Stimulated activated CD8-positive, alpha-beta memory T cell treated with anti-CD3 and anti-CD28 coated beads, Interleukin-7, amount 100 ng/mL, for 48 hours (primary cell): ENCODE data around the gene KIF21A.
"Not testable (repeated sequence)": the region's sequence is repeated elsewhere in the genome, so short reads cannot be mapped to it uniquely, and the experiment has no call there.

ENCODE experiments used
- DNase-seq, 2 donors: peaks; one replicate each; pipeline ENCODE4 v3.0.0-alpha.2; 2020; ENCODE audit warnings: low read depth in 1 of 2; ENCODE audit errors: extremely low read depth in 1 of 2

KIF21A gene

GRCh38 chr12:39443081-39443928 is at the start of gene KIF21A:
TSS of gene KIF21A (minus strand) at chr12:39443120. CDS start at chr12:39442970, 150 bp downstream.
- peak; percentile 84 to 85 for DNase-seq

DNA sequence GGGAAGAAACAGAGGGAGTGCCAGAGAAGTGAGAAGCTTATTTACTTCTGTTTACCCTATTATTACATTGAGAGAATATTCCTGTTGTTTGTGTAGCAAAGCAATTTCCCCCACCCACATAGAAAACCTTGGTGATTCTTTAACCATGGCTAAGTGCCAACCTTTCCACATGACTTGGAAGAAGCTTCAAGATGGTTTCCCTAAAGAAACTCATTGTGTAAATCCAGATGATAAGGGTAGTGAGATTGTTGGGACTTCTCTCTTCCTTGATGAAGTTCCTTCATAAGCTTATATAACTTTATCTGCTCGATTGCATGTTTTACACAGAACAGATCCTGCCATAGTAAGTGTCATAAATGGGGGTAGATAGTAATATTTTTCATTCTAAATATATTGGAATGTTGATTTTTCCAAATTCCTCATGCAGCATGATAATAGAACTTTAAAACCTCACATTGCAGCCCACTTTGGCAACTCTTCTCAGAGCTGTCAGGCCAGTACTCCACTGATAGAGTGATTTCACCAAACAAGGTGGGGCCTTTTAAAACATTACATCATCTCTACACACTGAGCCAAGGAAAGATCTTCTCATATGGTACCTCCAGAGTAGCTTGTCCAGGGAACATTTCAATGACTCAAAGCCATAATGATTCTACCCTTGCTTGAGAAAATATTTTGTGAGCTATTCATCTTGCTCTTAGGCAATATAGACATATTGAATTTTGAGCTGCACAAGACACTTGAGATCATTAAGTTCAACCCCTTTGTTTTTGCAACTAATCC is 47.8 kb upstream of the KIF21A start:
- no peak for DNase-seq

DNA sequence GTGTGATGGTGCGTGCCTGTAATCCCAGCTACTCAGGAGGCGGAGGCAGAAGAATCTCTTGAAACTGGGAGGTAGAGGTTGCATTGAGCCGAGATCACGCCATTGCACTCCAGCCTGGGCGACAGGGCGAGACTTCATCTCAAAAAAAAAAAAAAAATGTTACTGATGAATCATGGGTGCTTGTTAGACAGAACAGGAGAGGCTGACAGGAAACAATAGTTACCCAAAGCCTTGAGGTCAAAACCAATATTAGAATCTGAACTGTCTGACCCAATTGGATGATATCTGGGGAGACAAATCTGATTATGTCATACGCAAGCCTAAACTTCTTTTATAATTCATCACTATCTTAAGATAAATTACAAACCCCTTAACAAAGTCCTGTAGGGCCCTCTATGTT is 40.7 kb upstream of the KIF21A start:
- DNase-seq, result no peak

DNA sequence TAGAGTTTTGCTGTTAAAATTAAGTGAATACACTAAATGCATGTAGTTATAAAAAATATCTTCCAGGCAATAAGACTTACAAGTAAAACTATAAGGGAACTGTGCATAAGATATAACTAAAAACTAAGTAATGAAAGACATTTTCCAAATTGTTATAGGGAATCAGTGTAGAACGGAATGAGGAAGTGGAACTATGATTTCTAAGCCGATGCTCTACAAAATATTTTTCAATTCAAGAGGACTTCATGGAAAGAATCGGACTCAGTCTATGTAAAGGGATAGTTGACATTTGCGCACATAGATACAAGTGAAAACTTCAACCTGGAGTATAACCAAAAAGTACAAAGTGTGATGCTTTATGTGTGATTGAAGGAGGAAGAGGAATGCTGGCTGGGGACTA is 40.1 kb upstream of the KIF21A start:
- DNase-seq, result no peak

GRCh38 chr12:39476894-39477293 is 34.0 kb upstream of the KIF21A start:
- no peak for DNase-seq

DNA sequence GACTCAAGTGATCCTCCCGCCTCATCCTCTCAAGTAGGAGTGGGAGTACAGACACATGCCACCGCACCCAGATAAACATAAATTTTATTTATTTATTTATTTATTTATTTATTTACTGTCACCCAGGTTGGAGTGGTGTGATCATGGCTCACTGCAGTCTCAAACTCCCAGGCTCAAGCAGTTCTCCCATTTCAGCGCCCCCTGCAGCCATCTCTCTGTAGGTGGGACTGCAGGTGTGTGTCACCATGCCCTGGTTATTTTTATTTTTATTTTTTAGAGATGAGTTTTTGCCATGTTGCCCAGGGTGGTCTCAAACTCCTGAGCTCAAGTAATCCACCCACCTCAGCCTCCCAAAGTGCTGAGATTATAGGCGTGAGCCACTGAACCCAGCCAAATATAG is 33.2 kb upstream of the KIF21A start:
- no peak for DNase-seq

GRCh38 chr12:39475136-39475535 is 32.2 kb upstream of the KIF21A start:
- not testable (repeated sequence) for DNase-seq

DNA sequence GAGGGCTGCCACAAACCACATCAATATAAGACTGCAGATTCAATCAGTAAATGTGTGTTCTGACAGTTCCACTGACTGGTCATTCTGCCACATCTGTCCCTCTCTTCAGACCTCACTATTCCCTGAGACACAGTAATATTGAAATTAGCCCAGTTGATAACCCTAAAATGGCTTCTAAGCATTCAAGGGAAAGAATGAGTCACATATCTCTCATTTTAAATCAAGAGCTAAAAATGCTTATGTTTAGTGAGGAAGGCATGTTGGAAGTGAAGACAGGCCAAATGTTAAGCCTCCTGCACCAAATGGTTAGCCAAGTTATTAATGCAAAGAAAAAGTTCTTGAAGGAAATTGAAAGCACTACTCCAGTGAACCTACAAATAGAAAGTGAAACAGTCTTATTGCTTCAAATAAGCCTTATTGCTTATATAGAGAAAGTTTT is 24.5 kb upstream of the KIF21A start:
- DNase-seq, result no peak

GRCh38 chr12:39464976-39465695 is 22.2 kb upstream of the KIF21A start:
- DNase-seq, result no peak

GRCh38 chr12:39461059-39461458 is 18.1 kb upstream of the KIF21A start:
- DNase-seq, result no peak

DNA sequence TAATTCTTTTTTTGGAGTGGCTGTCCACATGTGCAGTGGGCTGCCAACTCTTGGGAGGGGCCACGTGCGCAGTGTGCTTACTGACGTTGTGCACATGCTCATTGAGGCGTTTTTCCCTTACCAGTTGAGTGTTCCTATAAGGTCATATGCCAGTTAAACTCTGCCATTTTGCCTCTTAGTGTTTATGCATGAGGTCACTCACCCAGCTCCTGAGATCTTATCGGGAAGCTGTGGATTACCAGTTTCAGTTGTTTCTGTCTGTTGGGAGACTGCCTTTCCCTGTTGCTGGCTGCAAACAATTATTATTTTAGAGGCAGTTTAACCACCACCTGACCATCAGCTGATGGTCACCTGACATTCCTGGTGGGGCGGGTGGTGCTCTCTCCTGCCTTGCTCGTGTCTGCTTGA is 16.1 kb upstream of the KIF21A start:
- no peak for DNase-seq

DNA sequence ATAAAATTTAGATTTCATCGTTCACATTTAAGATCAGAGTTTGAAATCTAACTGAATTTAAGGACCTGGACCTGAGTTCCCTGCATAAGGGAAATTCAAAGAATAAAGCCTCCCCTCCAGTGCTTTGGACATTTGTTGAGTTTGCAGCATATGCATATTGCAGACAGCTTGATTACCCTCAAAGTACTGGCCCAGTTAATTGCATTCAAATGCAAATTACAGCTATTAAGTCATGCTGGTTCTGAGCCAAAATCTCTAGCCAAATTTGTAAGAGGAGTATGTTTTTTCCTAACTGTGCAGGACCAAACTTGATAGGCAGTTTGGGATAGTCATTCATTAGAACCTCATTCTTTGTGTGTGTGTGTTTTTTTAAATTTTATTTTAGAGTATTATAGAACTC is 9.1 kb upstream of the KIF21A start:
- no peak for DNase-seq

DNA sequence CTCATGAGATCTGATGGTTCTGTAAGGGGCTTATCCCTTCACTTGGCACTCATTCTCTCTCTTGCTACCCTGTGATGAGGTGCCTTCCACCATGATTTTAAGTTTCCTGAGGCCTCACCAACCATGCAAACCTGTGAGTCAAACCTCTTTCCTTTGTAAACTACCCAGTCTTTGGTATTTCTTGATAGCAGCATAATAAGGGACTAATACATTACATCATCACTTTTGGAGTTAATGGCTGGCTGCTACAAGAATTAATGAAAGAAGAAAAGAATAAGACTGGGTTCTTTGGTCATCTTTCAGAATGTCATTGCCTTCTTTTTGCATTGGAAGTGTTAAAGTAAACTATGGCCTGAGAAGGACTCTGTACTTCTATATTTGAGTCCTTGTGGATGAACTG is 5.1 kb upstream of the KIF21A start:
- no peak for DNase-seq

DNA sequence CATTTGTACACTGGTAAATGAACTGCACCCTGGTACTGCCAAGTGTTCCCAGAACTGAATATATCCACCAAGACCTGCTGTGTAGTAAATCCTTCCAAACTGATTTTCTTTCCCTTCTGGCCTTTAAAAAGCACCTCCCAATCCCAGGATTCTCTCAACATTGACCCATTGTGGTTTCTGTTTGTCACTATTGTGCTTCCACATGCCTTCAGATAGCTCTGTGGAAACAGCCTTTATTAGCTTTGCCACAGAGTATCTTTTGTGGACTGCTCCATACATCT is 949 bp upstream of the KIF21A start:
- DNase-seq, result no peak

GRCh38 chr12:39442831-39443080 is 164 bp downstream of the KIF21A start:
- no peak for DNase-seq

DNA sequence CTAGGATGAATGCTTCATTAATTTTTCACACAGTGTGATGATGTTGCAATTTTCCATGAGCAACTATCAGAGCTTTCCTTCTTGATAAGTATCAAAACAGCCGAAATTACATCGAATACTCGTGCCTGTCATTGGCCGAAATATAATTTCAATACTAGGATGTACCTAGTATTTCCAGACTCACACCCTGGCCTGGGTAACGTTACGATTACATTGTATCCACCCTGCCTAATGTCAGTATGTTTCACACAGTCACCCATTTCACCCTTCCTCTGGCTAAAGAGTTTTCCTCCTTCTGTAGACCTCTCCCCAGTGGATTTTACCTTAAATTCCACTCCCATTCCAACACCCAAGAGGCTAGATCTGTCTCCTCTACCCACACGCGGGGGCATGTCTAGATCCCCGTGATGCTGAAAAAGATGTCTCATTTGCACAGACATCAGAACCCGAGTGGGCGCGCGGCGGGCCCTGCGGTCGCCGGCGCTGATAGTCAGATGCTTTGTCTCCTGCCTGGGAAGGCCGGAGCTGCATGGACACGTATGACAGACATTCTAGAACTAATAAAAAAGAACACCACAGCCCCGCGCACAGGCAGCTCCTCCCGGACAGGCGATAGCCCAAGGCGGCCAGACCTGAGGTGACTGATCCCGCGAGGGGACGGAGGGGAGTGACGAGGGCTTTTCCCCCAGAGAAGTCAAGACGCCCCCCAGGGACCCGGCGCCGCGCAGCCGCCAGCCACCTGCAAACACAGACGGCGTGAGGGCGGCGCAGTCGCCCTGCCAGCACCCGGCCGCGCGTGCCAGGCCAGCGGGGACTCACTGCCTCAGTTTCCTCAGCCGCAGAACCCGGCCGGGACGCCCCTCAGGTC is 723 bp downstream of the KIF21A start:
- peak; percentile 20 to 22 for DNase-seq

DNA sequence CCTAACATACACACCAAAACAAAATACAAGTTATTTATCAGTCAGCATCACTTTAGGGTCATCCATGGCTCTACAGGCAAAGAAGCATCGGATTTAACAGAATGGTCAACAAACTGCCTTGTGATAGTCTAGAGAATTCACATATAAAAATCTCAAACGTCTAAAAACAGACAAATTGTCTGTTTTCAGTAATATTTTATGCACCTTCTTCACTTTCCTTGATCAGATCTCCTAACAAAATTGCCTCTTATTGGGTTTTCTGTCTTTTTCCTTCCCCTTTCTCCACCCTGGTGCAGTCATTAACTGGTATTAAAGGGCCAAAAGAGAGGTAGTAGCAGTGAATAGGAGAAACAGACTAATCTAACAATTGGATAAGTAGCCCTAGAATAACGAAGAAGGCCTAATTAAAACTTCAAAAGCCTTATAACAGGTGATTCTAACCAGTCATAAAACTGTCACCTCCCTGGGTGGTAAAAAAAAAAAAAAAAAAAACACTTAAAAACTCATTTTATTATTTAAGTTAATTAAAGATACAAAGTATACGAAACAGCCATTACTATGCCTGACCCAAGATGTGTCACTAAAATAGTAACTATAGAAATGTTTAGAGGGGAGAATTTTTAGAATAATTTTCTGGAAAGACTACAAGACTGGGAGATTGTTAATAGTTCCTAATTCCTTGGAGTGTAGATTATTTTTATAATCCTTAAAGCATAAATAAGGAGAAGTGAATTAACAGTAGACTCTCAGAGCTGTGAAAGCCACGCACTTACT is 1.5 kb downstream of the KIF21A start:
- DNase-seq, result no peak

DNA sequence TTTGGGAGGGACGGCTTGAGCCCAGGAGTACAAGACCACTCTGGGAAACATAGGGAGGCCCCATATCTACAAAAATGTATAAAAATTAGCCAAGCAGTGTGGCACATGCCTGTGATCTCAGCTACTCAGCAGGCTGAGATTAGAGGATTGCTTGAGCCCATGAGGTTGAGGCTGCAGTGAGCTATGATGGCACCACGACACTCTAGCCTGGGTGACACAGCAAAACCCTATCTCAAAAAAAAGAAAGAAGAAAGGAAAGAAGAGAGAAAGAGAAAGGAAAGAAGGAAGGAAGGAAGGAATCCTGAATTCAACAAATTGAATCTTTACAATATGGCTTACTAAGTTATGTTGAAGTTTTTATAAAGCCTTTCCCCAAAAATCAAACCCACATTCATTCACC is 2.1 kb downstream of the KIF21A start:
- DNase-seq, result no peak

DNA sequence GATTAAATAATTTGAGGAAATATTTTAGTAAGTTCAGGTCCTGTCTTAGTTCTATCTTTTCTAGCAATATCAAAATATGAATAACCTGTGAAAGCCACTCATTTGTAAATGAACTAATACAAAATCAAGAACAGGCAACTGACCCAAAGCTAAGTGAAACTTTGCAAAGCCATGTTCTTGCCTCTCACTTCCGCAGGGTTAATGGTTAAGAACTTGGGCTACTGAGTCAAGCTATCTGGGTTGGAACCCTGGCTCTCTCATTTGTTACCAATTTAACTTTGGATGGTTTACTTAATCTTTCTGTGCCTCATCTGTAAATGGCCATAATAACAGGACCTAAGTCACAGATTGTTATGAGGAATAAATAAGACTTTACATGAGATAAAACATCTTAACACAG is 2.8 kb downstream of the KIF21A start:
- DNase-seq, result no peak

DNA sequence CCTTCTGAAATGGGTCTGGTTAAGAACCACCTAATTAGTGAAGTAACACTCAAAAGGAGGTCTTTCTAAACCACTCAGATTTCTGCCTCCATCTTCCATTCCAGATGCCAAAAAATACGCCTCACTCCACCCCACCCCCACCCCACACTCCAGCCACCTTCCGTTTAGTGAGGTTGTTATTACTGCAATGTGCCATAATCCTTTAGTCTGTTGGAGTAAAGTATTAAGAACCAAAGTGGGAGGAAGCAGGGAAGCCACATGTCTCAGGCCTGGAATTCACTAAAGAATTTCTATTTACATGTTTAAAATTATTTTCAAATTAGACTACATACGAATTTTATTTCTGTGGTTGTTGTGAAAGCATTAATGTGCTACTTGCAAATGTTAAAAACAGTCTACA is 7.4 kb downstream of the KIF21A start:
- DNase-seq, result no peak
